GM12878 (cell line): ENCODE data around the gene TCEANC. TPM values are rescaled to one million over a fixed set of nuclear protein-coding genes. Genes with fewer than 3 reads are reported as not detected.

ENCODE experiments used
- ATAC-seq: fragments of 200-7000 bp; cut with Tn5 transposase; 3 replicates; pipeline ENCODE4 v1.9.1; 2020; ENCODE audit warnings: mild to moderate bottlenecking, moderate library complexity
- BruUV-seq: library from RNA; stranded (reverse); fragments of 400-500 nt; replicated peaks from 2 replicates; lab custom pipeline; 2021; lab: Mats Ljungman, UMichigan
- CTCF ChIA-PET: fragments of 300-600 bp; sonication (Branson Sonifier 250); formaldehyde crosslinking; extraction: SDS; loops from one replicate; lab custom pipeline; 2021; ENCODE audit warnings: inconsistent platforms; lab: Yijun Ruan, JAX
- POLR2A ChIA-PET: fragments of 350-600 bp; formaldehyde crosslinking; extraction: SDS; loops from one replicate; lab custom pipeline; 2021; ENCODE audit warnings: inconsistent platforms; lab: Charles Lee
- RAD21 ChIA-PET: fragments of 300-600 bp; sonication (Branson Sonifier 250); formaldehyde crosslinking; loops from one replicate; lab custom pipeline; 2023; ENCODE audit warnings: antibody characterized with exemption; ENCODE audit not compliant: unreplicated experiment; lab: Charles Lee
- SMC1A ChIA-PET: fragments of 300-600 bp; sonication (Branson Sonifier 250); formaldehyde crosslinking; loops from one replicate; lab custom pipeline; 2023; ENCODE audit not compliant: unreplicated experiment, uncharacterized antibody; lab: Charles Lee
- DNase-seq: peaks from one replicate; pipeline ENCODE4 v3.0.0-alpha.2; 2011; ENCODE audit warnings: low read depth, low spot score
- FAIRE-seq: peaks from 3 replicates; lab custom pipeline; 2011; peaks lifted over from hg19 to GRCh38; lab: Jason Lieb, UNC
- H2AFZ ChIP-seq: 2 replicates; pipeline ENCODE4 v1.6.0; 2011; ENCODE audit warnings: low read depth, low read length, control low read depth; ENCODE audit not compliant: control insufficient read depth
- H3K27ac ChIP-seq: 2 replicates; pipeline ENCODE4 v1.5.1; 2011; ENCODE audit warnings: control low read depth; ENCODE audit not compliant: control insufficient read depth, insufficient read depth
- H3K27me3 ChIP-seq, 2 experiments: replicated peaks in 1 of 2; 2 replicates each; pipeline versions ENCODE4 v1.6.0 to v1.6.1; 2011; ENCODE audit warnings: low read length in 1 of 2; ENCODE audit not compliant: control insufficient read depth in 2 of 2, insufficient read depth in 2 of 2
- H3K36me3 ChIP-seq, 2 experiments: 2 replicates each; pipeline ENCODE4 v1.5.1; 2011; ENCODE audit warnings: low read length in 1 of 2; ENCODE audit not compliant: control insufficient read depth in 2 of 2, insufficient read depth in 2 of 2
- H3K4me1 ChIP-seq: 2 replicates; pipeline ENCODE4 v1.6.1; 2011; ENCODE audit warnings: mild to moderate bottlenecking, low read length, moderate library complexity, mixed read lengths; ENCODE audit not compliant: control insufficient read depth, insufficient read depth
- H3K4me2 ChIP-seq: 2 replicates; pipeline ENCODE4 v1.6.0; 2011; ENCODE audit warnings: control low read depth; ENCODE audit not compliant: control insufficient read depth, insufficient read depth
- H3K4me3 ChIP-seq: fragments of 200-600 bp; sonication (generic); 2 replicates; pipeline ENCODE4 v1.5.1; 2016
- H3K79me2 ChIP-seq: 2 replicates; pipeline ENCODE4 v1.6.0; 2011; ENCODE audit warnings: low read length; ENCODE audit not compliant: control insufficient read depth, insufficient read depth
- H3K9ac ChIP-seq: 2 replicates; pipeline ENCODE4 v1.8.0; 2011; ENCODE audit warnings: low read length, control low read depth, mixed read lengths; ENCODE audit not compliant: control insufficient read depth, insufficient read depth
- H3K9me3 ChIP-seq: replicated peaks from 3 replicates; pipeline ENCODE4 v1.5.1; 2011; ENCODE audit warnings: mild to moderate bottlenecking, low read length; ENCODE audit not compliant: control insufficient read depth, insufficient read depth
- H4K20me1 ChIP-seq: 2 replicates; pipeline ENCODE4 v1.6.0; 2011; ENCODE audit not compliant: control insufficient read depth, insufficient read depth
- CREM ChIP-seq: IDR thresholded peaks from 2 replicates; pipeline ENCODE4 v1.6.1; 2014; ENCODE audit warnings: antibody characterized with exemption, low read depth
- ETV6 ChIP-seq, 2 experiments: fragments of 450-650 bp in 1 of 2; IDR thresholded peaks in 1 of 2; conservative IDR thresholded peaks in 1 of 2; 2 replicates each; pipeline ENCODE4 v1.6.1; 2014; ENCODE audit warnings: antibody characterized with exemption in 1 of 2, borderline replicate concordance in 1 of 2, low read depth in 1 of 2, mild to moderate bottlenecking in 1 of 2, moderate library complexity in 1 of 2
- FOS ChIP-seq: IDR thresholded peaks from 3 replicates; pipeline ENCODE4 v1.6.1; 2011; ENCODE audit warnings: borderline replicate concordance; ENCODE audit not compliant: insufficient read length; ENCODE audit errors: extremely low read depth
- MXI1 ChIP-seq: fragments of 150-350 bp; IDR thresholded peaks from 2 replicates; pipeline ENCODE4 v1.6.1; 2011; ENCODE audit warnings: low read depth, mild to moderate bottlenecking, inconsistent platforms, low read length, improper control_type of control experiment
- PML ChIP-seq: IDR thresholded peaks from 2 replicates; pipeline ENCODE4 v1.6.1; 2012; ENCODE audit warnings: low read length, inconsistent platforms
- ZNF622 ChIP-seq: fragments of 450-650 bp; IDR thresholded peaks from 2 replicates; pipeline ENCODE4 v1.6.1; 2017; ENCODE audit warnings: mild to moderate bottlenecking, inconsistent platforms
- WGBS: methylation state at CpG from one replicate; pipeline ENCODE4 v1.1.6; 2016; ENCODE audit warnings: low lambda C conversion rate; ENCODE audit not compliant: insufficient replicate concordance, insufficient coverage; ENCODE audit errors: missing lambda C conversion rate; 5-methylcytosine and 5-hydroxymethylcytosine counted together
- in situ Hi-C: fragments of 300-500 bp; cut with MboI; formaldehyde crosslinking; loops from 9 replicates; pipeline ENCODE4 v1.14.3; 2018; ENCODE audit warnings: mixed read lengths
- intact Hi-C: fragments of 100-400 bp; cut with micrococcal nuclease; formaldehyde crosslinking; loops from one replicate; pipeline ENCODE4 v1.14.2; 2022; ENCODE audit not compliant: unreplicated experiment
- polyA plus RNA-seq, 11 experiments: library from polyadenylated mRNA; depleted of rRNA in 4 of 11; unstranded in 6 of 11; stranded (reverse) in 5 of 11; fragments of >200 nt; fragmentation: Nextera tagmentation in 4 of 11; fragmentation: Illumina TruSeq in 1 of 11; extraction: Ambion mirVana in 4 of 11; extraction: Trizol in 1 of 11; gene quantifications; 1 replicate in 1 of 11; 2 replicates in 10 of 11; pipeline versions ENCODE4 v1.2.1 to v1.2.3, GENCODE V29; 2011 to 2016; ENCODE audit warnings: inconsistent platforms in 2 of 11, missing spikeins in 2 of 11, low read depth in 1 of 11
- total RNA-seq, 4 experiments: library from RNA; depleted of rRNA in 3 of 4; stranded (reverse); fragments of >200 nt in 3 of 4; fragmentation: Illumina TruSeq in 1 of 4; extraction: Trizol in 1 of 4; gene quantifications; 2 replicates each; pipeline versions ENCODE4 v1.2.1 to v1.2.3, GENCODE V29; 2013 to 2021
- TF ChIP-seq, protein P1 (sequence below): IDR thresholded peaks from 2 replicates; pipeline ENCODE4 v1.6.1; 2012; ENCODE audit warnings: improper control_type of control experiment, low read depth, low read length; ENCODE audit not compliant: insufficient replicate concordance
- TF ChIP-seq, protein P2 (sequence below): IDR thresholded peaks from 2 replicates; pipeline ENCODE4 v1.6.1; 2011; ENCODE audit warnings: borderline replicate concordance, low read depth, mild to moderate bottlenecking, moderate library complexity, mixed read lengths, low read length; ENCODE audit not compliant: insufficient read depth; ENCODE audit errors: extremely low read length
- TF ChIP-seq, protein P3 (sequence below): fragments of 450-650 bp; IDR thresholded peaks from 2 replicates; pipeline ENCODE4 v1.6.1; 2018; ENCODE audit warnings: borderline replicate concordance, mild to moderate bottlenecking; ENCODE audit not compliant: partially characterized antibody

Gene TCEANC
- total and polyA plus RNA-seq, 10 of the 15 experiments (the other 5 are each of a cell fraction or from before 2014, with no cell fraction given), result 1.1 to 4.9 (median 2.9) TPM

DNA sequence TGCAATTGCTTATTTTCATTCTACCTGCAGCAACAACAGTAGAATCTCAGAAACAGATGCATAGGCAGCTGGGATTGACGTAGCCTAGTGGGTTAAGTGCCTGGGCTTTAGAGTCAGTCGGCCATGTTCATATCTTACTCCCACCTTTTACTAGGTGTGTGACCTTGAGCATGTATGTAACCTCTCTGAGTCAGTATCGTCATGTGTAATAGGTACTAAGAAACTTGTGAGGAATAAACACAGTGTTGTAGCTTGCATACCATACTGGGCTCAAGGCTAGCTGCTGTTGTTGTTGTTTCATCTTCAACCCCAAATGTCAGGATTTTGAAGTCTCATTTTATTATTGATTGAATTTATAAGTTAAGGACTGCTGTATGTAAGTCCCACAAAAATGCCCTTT lies 50.2 kb downstream of the TCEANC start:
- Histone ChIP-seq H4K20me1 (peaks cover 6% of the 10 kb centered on the region), H3K4me1 (peaks cover 23% of the 10 kb centered on the region), H3K4me2 (no peak overlapping the region; the same call in 1 of the 2 replicates), H3K27ac (0 out of 2 replicates have a peak overlapping the region, but pooled peaks have one; percentile 1), H3K9me3 (no peaks in the 10 kb centered on the region), H3K79me2 (peaks cover 87% of the 10 kb centered on the region), H3K27me3 (no peaks in the 10 kb centered on the region), H3K36me3 (peaks cover 3 to 6% of the 10 kb centered on the region in 2 experiments), H2AFZ (no peak overlapping the region), H3K9ac (no peak overlapping the region; the same call in 1 of the 2 replicates), H3K4me3 (peak overlapping the region; percentile 3; the same call in 1 of the 2 replicates)
- SMC1A ChIA-PET, result interaction anchor here (1.2 to 13.8 kb wide), 8 partner anchors 9 to 325 kb away, joined by 3 to 173 read pairs (median 6); partner anchors contain the start of genes OFD1 and TRAPPC2
- RAD21 ChIA-PET, result interaction anchor here (1.3 to 2.7 kb wide), 5 partner anchors 9 to 34 kb away, joined by 3 to 8 read pairs (median 5); partner anchors contain the start of genes OFD1, RAB9A and TRAPPC2
- no TSS peak for BruUV-seq
- 54% methylated on average over 3 of the region's 3 CpGs for WGBS
- FAIRE-seq (no peak), DNase-seq (no peak), ATAC-seq (peak; percentile 20)
- POLR2A ChIA-PET, result interaction anchor here (0.6 kb wide), 1 partner anchor 80 kb away, joined by 5 read pairs; no protein-coding TSS in a partner anchor
- in situ Hi-C loops (no loop called here), intact Hi-C loops (no loop called here)
- CTCF ChIA-PET, result interaction anchor here (0.7 to 1.2 kb wide), 4 partner anchors 13 to 46 kb away, joined by 3 to 5 read pairs (median 4); partner anchors contain the start of genes OFD1 and TRAPPC2
- TF ChIP-seq PML (no peak), CREM (no peak), ZNF622 (no peak), ETV6 (conservative IDR thresholded peaks at IDR 0.05 in 1 of 2, IDR thresholded peaks at IDR 0.05 in 1 of 2; ENCODE audit: borderline replicate concordance in 1 of 2, low read depth in 1 of 2) (no peak), MXI1 (no peak), FOS (no peak)
- TF ChIP-seq, protein P1, sequence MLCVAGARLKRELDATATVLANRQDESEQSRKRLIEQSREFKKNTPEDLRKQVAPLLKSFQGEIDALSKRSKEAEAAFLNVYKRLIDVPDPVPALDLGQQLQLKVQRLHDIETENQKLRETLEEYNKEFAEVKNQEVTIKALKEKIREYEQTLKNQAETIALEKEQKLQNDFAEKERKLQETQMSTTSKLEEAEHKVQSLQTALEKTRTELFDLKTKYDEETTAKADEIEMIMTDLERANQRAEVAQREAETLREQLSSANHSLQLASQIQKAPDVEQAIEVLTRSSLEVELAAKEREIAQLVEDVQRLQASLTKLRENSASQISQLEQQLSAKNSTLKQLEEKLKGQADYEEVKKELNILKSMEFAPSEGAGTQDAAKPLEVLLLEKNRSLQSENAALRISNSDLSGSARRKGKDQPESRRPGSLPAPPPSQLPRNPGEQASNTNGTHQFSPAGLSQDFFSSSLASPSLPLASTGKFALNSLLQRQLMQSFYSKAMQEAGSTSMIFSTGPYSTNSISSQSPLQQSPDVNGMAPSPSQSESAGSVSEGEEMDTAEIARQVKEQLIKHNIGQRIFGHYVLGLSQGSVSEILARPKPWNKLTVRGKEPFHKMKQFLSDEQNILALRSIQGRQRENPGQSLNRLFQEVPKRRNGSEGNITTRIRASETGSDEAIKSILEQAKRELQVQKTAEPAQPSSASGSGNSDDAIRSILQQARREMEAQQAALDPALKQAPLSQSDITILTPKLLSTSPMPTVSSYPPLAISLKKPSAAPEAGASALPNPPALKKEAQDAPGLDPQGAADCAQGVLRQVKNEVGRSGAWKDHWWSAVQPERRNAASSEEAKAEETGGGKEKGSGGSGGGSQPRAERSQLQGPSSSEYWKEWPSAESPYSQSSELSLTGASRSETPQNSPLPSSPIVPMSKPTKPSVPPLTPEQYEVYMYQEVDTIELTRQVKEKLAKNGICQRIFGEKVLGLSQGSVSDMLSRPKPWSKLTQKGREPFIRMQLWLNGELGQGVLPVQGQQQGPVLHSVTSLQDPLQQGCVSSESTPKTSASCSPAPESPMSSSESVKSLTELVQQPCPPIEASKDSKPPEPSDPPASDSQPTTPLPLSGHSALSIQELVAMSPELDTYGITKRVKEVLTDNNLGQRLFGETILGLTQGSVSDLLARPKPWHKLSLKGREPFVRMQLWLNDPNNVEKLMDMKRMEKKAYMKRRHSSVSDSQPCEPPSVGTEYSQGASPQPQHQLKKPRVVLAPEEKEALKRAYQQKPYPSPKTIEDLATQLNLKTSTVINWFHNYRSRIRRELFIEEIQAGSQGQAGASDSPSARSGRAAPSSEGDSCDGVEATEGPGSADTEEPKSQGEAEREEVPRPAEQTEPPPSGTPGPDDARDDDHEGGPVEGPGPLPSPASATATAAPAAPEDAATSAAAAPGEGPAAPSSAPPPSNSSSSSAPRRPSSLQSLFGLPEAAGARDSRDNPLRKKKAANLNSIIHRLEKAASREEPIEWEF, result no peak
- TF ChIP-seq, protein P2, sequence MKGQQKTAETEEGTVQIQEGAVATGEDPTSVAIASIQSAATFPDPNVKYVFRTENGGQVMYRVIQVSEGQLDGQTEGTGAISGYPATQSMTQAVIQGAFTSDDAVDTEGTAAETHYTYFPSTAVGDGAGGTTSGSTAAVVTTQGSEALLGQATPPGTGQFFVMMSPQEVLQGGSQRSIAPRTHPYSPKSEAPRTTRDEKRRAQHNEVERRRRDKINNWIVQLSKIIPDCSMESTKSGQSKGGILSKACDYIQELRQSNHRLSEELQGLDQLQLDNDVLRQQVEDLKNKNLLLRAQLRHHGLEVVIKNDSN, result no peak
- TF ChIP-seq, protein P3, sequence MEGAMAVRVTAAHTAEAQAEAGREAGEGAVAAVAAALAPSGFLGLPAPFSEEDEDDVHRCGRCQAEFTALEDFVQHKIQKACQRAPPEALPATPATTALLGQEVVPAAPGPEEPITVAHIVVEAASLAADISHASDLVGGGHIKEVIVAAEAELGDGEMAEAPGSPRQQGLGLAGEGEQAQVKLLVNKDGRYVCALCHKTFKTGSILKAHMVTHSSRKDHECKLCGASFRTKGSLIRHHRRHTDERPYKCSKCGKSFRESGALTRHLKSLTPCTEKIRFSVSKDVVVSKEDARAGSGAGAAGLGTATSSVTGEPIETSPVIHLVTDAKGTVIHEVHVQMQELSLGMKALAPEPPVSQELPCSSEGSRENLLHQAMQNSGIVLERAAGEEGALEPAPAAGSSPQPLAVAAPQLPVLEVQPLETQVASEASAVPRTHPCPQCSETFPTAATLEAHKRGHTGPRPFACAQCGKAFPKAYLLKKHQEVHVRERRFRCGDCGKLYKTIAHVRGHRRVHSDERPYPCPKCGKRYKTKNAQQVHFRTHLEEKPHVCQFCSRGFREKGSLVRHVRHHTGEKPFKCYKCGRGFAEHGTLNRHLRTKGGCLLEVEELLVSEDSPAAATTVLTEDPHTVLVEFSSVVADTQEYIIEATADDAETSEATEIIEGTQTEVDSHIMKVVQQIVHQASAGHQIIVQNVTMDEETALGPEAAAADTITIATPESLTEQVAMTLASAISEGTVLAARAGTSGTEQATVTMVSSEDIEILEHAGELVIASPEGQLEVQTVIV, result no peak
